ENCODE results near the gene CERS4.
"Not testable (repeated sequence)": the region's sequence is repeated elsewhere in the genome, so short reads cannot be mapped to it uniquely, and the experiment has no call there.

The CERS4 gene

GRCh38 chr19:8269724-8270123, 60.6 kb downstream of the CERS4 start:
- DNase-seq: no peak

DNA sequence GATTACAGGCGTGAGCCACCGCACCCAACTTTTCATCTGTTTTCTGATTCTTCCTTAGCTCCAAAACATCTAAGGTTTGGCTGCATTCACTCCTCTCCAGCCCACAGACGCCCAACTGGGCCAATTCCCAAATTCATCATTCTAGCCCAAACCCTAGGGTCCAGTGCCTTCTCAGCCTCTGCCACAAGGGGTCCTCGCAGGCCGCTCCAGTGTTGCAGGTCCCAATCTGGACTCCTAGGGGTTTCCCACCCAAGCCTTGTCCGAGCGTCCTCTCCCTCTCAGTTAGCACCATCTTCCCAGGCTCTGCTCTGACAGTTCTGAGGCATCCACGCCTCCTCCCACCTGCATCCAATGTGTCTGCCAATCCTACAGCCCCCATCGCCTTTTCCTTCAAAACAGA, 67.3 kb downstream of the CERS4 start:
- DNase-seq: not testable (repeated sequence)

GRCh38 chr19:8291337-8291736, 82.2 kb downstream of the CERS4 start:
- not testable (repeated sequence) for DNase-seq

DNA sequence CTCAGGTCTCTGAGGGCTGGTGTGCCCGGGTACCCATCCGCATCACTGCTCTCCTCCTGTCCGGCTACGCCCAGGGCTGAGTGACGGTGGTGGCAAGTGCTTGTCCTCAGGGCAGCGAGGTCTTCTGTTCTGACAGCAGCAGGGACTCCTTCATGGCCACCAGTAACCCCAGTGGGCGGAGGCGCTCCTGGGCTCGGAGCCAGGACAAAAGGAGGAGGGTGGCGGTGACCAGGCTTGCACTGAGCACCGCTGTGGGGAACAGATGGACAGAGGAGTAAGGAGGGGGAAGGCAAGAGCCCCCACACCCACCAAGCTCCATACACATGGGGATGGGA, 93.2 kb downstream of the CERS4 start:
- no peak for DNase-seq

- no peak for DNase-seq
Observed at GRCh38 chr19:8302734-8303133, 93.6 kb downstream of the CERS4 start.

- no peak for DNase-seq
Observed at GRCh38 chr19:8304841-8305621, 95.9 kb downstream of the CERS4 start.

DNA sequence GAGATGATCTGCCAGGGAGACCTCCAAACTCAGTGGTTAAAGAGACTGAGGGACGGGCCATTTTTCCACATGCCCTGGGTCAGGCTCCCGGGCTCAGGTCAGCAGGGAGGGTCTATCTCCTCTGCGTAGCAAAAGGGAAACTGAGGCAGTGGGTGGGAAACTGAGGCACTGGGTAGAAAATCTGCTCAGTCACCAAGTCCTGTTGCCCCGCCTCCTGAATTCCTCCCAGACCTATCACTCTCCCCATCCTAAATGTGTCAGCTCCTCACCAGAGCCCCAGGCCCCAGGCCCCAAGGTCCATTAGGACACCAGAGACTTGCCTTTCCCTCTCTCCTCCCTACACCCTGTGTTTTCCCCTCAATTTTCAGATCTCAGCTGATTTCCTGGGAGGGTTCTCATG, 96.6 kb downstream of the CERS4 start:
- no peak for DNase-seq

DNA sequence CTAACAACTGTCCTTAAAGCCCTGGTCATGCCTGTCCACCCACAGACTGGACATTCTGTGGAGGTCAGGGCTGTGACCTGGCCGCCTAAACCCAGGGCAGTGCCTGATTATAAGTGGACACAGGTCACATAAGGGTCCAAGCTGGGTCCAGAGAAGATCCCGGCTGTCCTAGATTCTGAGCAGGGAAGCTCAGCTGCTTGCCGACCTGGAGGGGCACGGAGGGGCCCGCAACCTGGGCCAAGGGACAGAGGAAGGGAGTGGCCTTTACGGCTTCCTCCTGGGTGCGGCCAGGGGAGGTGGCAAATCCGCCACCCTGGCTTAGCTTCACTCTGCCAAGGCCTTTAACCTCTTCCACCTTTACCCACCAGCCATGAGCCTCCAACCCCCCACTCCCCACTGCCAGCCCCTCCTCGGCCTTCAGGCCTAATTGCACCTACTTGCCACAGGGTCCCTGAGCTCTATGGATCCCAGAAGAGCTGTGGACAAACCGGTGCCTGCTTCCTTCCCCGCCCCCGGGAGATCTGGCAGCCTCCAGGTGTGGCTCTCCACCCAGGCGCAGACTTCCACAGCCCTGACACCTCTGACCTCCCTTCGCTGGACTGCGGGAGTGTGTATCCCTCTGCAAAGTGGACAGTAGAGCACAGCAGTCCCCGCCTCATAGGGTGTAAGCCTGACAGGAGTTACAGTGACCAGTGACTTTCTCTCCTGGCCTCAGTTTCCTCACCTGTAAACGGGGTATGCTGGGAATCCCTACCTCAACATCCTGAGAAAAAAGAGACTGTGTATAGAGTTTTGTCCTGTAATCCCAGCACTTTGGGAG, 97.3 kb downstream of the CERS4 start:
- no peak for DNase-seq

- no peak for DNase-seq
Observed at GRCh38 chr19:8307400-8307964, 98.3 kb downstream of the CERS4 start.

DNA sequence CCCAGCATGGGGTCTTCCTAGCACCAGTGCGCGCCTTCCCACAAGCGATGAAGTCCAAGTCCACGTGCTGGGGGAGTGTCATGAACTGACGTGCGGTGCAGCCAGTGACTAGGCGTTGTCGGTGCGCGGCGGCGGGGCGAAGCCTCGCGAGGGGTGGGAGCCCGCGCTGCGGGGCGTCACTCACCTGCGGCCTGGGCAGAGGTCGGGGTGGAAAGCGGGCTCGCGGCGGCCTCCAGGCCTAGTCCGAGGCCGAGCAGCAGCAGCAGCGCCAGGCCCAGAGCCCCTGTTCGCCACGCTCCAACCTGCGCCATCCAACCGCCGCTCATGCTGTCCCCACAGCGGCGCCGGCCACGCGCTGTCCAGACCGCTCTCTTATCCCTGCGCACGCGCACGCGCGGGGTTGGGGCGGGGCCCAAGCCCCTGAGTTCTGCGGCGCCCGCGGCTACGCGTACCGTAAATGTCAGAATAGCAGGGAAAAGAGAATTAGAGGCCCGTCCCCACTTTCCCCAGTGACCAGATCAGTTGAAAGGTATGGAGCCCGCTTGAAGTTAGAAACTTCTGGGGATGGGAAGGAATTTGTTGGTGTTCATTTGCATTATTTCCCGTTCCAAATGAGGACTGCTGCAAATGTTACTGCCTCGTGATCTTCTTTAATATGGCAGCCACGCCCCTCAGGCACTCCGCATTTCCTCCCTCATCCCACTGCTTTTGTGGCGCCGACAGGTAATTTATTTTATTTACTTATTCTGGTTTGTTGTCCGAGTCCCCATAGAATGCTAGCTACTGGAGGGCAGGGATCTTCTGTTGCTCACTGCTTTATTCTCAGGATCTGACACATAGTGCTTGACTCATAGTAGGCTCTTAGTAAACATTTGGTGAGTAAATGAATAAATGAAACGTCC, 99.0 kb downstream of the CERS4 start, which contains the start of gene CD320:
Gene CD320 (minus strand): TSS at position 394 of the 902 bp plus-strand sequence. CDS start 68 bp downstream, at position 326.
- peak; percentile 91 for DNase-seq

- DNase-seq: no peak
Observed at GRCh38 chr19:8308891-8309291, 99.7 kb downstream of the CERS4 start.

DNA sequence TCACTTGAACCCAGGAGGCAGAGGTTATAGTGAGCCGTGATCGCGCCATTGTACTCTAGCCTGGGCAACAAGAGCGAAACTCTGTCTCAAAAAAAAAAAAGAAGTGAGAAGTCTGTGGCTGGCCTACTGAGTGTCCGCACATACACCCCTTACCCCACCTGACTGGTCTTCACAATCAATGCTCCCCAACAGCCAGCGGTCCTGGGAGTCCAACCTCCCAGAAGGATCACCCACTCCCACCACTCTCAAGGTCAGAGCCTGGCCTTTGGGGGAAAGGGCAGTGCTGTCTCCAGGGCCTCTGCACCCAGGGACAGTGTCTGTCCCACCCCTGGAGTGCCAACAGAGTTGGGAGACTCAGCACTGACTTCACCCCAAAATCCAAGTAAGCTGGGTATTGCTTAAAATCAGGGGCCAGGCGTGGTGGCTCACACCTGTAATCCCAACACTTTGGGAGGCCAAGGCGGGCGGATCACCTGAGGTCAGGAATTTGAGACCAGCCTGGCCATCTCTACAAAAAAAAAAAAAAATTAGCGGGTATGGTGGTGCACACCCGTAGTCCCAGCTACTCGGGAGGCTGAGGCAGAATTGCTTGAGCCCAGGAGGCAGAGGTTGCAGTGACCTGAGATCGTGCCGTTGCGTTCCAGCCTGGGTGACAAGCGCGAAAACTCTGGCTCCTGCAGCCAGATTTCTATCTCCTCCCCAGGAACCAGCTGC, 101.3 kb downstream of the CERS4 start:
- no peak for DNase-seq

GRCh38 chr19:8311461-8312260, 102.5 kb downstream of the CERS4 start:
- DNase-seq: no peak

Data from EL (cell line).